HCT116 (cell line): ENCODE measurements around the gene KCNC1. TPM values are rescaled to one million over a fixed set of nuclear protein-coding genes. Genes with fewer than 3 reads are reported as not detected.

ENCODE experiments used
- ATAC-seq: fragments of 200-7000 bp; cut with Tn5 transposase; 2 replicates; pipeline ENCODE4 v1.9.1; 2020; ENCODE audit warnings: mild to moderate bottlenecking, moderate library complexity
- BruUV-seq: library from RNA; stranded (reverse); fragments of 400-500 nt; replicated peaks from 2 replicates; lab custom pipeline; 2021; lab: Mats Ljungman, UMichigan
- CTCF ChIA-PET: fragments of 300-600 bp; sonication (Branson Sonifier 250); formaldehyde crosslinking; loops from one replicate; lab custom pipeline; 2021; ENCODE audit warnings: antibody characterized with exemption; lab: Charles Lee
- POLR2A ChIA-PET: fragments of 300-600, 350-600 bp; sonication (Branson Sonifier 250); formaldehyde crosslinking; loops from one replicate; lab custom pipeline; 2021; ENCODE audit warnings: antibody characterized with exemption; lab: Charles Lee
- RAD21 ChIA-PET, 2 experiments: fragments of 300-600 bp; sonication (Branson Sonifier 250); formaldehyde crosslinking; loops; one replicate each; lab custom pipeline; 2023; ENCODE audit warnings: low total read pairs in 2 of 2; ENCODE audit not compliant: uncharacterized antibody in 2 of 2, unreplicated experiment in 2 of 2, low non-redundant PET in 1 of 2; lab: Charles Lee
- DNase-seq: peaks from one replicate; pipeline ENCODE4 v3.0.0-alpha.2; 2010; ENCODE audit warnings: low read depth, low spot score
- H2AFZ ChIP-seq: fragments of 200-600 bp; shearing (Covaris generic), sonication (generic); 2 replicates; pipeline ENCODE4 v1.6.1; 2017; ENCODE audit warnings: low read depth, mixed run types, mixed read lengths, antibody characterized with exemption, low read length; ENCODE audit not compliant: poor library complexity, severe bottlenecking
- H3K27ac ChIP-seq: 2 replicates; pipeline ENCODE4 v1.5.1; 2012; ENCODE audit warnings: low read depth, low read length
- H3K27me3 ChIP-seq: fragments of 200-600 bp; sonication (generic); 2 replicates; pipeline ENCODE4 v1.6.1; 2016; ENCODE audit warnings: mixed run types, low read length, mixed read lengths; ENCODE audit not compliant: insufficient read depth
- H3K36me3 ChIP-seq, 2 experiments: fragments of 200-500 bp in 1 of 2; fragments of 200-600 bp in 1 of 2; sonication (Bioruptor generic) in 1 of 2; sonication (generic) in 1 of 2; 2 replicates each; pipeline versions ENCODE4 v1.5.1 to v1.6.1; 2014 to 2016; ENCODE audit warnings: low read length in 2 of 2, inconsistent platforms in 1 of 2, mixed read lengths in 1 of 2, mixed run types in 1 of 2; ENCODE audit not compliant: insufficient read depth in 2 of 2, control insufficient read depth in 1 of 2
- H3K4me1 ChIP-seq, 2 experiments: fragments of 200-600 bp in 1 of 2; sonication (generic) in 1 of 2; 2 replicates each; pipeline versions ENCODE4 v1.5.1 to v1.6.1; 2012 to 2017; ENCODE audit warnings: low read length in 2 of 2, inconsistent platforms in 1 of 2, mild to moderate bottlenecking in 1 of 2, mixed read lengths in 1 of 2, mixed run types in 1 of 2, moderate library complexity in 1 of 2; ENCODE audit not compliant: insufficient read depth in 2 of 2, control insufficient read depth in 1 of 2
- H3K4me2 ChIP-seq: fragments of 200-600 bp; sonication (generic); 2 replicates; pipeline ENCODE4 v1.6.1; 2017; ENCODE audit warnings: mixed run types, low read length, mixed read lengths
- H3K4me3 ChIP-seq, 2 experiments: fragments of 200-600 bp in 1 of 2; sonication (generic) in 1 of 2; replicated peaks in 1 of 2; 2 replicates each; pipeline ENCODE4 v1.5.1; 2011 to 2016; ENCODE audit warnings: low read length in 2 of 2, control low read depth in 1 of 2, low read depth in 1 of 2, mild to moderate bottlenecking in 1 of 2, mixed read lengths in 1 of 2, mixed run types in 1 of 2
- H3K79me2 ChIP-seq: fragments of 200-600 bp; sonication (generic); 2 replicates; pipeline ENCODE4 v1.6.1; 2017; ENCODE audit warnings: mild to moderate bottlenecking, mixed run types, low read length, moderate library complexity, mixed read lengths; ENCODE audit not compliant: insufficient read depth
- H3K9ac ChIP-seq: fragments of 200-600 bp; sonication (generic); 2 replicates; pipeline ENCODE4 v1.6.1; 2016; ENCODE audit warnings: low read length, mixed read lengths
- H3K9me2 ChIP-seq: fragments of 200-600 bp; sonication (generic), shearing (Covaris generic); 2 replicates; pipeline ENCODE4 v1.6.1; 2017; ENCODE audit warnings: mixed run types, mild to moderate bottlenecking, moderate library complexity; ENCODE audit not compliant: insufficient read depth
- H3K9me3 ChIP-seq, 2 experiments: fragments of 200-500 bp in 1 of 2; fragments of 200-600 bp in 1 of 2; sonication (Bioruptor generic) in 1 of 2; sonication (generic) in 1 of 2; 2 replicates each; pipeline ENCODE4 v1.6.1; 2014 to 2017; ENCODE audit warnings: low read length in 2 of 2, mixed read lengths in 2 of 2, inconsistent platforms in 1 of 2, low read depth in 1 of 2, mild to moderate bottlenecking in 1 of 2, mixed run types in 1 of 2, moderate library complexity in 1 of 2; ENCODE audit not compliant: control insufficient read depth in 1 of 2, insufficient read depth in 1 of 2
- H4K20me1 ChIP-seq: fragments of 200-600 bp; sonication (generic), shearing (Covaris generic); 2 replicates; pipeline ENCODE4 v1.6.1; 2017; ENCODE audit warnings: mixed run types, mild to moderate bottlenecking, moderate library complexity; ENCODE audit not compliant: insufficient read depth
- CBX3 ChIP-seq: IDR thresholded peaks from 2 replicates; pipeline ENCODE4 v1.6.1; 2012; ENCODE audit warnings: low read depth
- EZH2phosphoT487 ChIP-seq: fragments of 200-600 bp; IDR thresholded peaks from 2 replicates; pipeline ENCODE4 v1.6.1; 2018; ENCODE audit warnings: antibody characterized with exemption, borderline replicate concordance
- POLR2AphosphoS5 ChIP-seq: IDR thresholded peaks from 2 replicates; pipeline ENCODE4 v1.6.1; 2011; ENCODE audit warnings: mild to moderate bottlenecking, low read depth, low read length, moderate library complexity
- RAD21 ChIP-seq: IDR thresholded peaks from 2 replicates; pipeline ENCODE4 v1.6.1; 2012; ENCODE audit warnings: low read depth, mild to moderate bottlenecking
- SIN3A ChIP-seq: IDR thresholded peaks from 2 replicates; pipeline ENCODE4 v1.6.1; 2012; ENCODE audit warnings: low read depth
- SP1 ChIP-seq: IDR thresholded peaks from 2 replicates; pipeline ENCODE4 v1.6.1; 2012; ENCODE audit warnings: low read depth
- SRF ChIP-seq: IDR thresholded peaks from 2 replicates; pipeline ENCODE4 v1.6.1; 2012; ENCODE audit warnings: low read depth
- YY1 ChIP-seq: IDR thresholded peaks from 2 replicates; pipeline ENCODE4 v1.6.1; 2011; ENCODE audit warnings: low read length, low read depth, moderate library complexity, mild to moderate bottlenecking; ENCODE audit not compliant: insufficient replicate concordance; ENCODE audit errors: extremely low read depth
- ZNF274 ChIP-seq: fragments of 200-500 bp; sonication (Bioruptor generic); IDR thresholded peaks from 2 replicates; pipeline ENCODE4 v1.6.1; 2014; ENCODE audit warnings: mild to moderate bottlenecking, low read depth, low read length, inconsistent platforms
- intact Hi-C: fragments of 100-400 bp; cut with micrococcal nuclease; formaldehyde crosslinking; loops from 2 replicates; pipeline ENCODE4 v1.10.0; 2022
- total RNA-seq: library from RNA; stranded (reverse); gene quantifications from one replicate; pipeline ENCODE4 v1.2.1, GENCODE V29; 2021; ENCODE audit not compliant: unreplicated experiment
- TF ChIP-seq, protein P1 (sequence below): IDR thresholded peaks from 2 replicates; pipeline ENCODE4 v1.6.1; 2012; ENCODE audit warnings: low read depth
- TF ChIP-seq, protein P2 (sequence below): IDR thresholded peaks from 2 replicates; pipeline ENCODE4 v1.6.1; 2012
- TF ChIP-seq, protein P3 (sequence below): IDR thresholded peaks from 2 replicates; pipeline ENCODE4 v1.6.1; 2012

The KCNC1 gene
- total RNA-seq, 1 experiment from 2014 or later: 0.12 TPM

DNA sequence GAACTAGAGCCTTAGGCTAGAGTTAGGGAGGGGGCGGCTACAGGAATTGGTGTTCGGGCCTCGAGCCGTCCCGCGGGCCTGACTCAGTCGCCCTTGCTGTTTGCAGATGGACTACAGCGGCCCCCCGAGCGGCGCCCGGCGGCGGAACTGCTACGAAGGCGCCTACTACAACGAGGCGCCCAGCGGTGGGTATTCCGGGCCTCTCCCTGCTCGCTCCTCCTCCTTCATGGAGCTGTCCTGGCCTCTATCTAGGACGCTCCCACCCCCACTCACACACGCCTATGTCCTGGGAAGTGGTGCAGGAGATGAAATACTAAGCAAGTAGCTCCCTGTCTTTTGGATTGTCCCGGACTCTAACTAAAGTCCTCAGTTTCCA is 13.8 kb upstream of the KCNC1 start:
- H2AFZ ChIP-seq: no peak overlapping the region
- H3K4me2 ChIP-seq: no peak overlapping the region
- no peak for DNase-seq
- ATAC-seq: no peak
- TF ChIP-seq, protein P1, sequence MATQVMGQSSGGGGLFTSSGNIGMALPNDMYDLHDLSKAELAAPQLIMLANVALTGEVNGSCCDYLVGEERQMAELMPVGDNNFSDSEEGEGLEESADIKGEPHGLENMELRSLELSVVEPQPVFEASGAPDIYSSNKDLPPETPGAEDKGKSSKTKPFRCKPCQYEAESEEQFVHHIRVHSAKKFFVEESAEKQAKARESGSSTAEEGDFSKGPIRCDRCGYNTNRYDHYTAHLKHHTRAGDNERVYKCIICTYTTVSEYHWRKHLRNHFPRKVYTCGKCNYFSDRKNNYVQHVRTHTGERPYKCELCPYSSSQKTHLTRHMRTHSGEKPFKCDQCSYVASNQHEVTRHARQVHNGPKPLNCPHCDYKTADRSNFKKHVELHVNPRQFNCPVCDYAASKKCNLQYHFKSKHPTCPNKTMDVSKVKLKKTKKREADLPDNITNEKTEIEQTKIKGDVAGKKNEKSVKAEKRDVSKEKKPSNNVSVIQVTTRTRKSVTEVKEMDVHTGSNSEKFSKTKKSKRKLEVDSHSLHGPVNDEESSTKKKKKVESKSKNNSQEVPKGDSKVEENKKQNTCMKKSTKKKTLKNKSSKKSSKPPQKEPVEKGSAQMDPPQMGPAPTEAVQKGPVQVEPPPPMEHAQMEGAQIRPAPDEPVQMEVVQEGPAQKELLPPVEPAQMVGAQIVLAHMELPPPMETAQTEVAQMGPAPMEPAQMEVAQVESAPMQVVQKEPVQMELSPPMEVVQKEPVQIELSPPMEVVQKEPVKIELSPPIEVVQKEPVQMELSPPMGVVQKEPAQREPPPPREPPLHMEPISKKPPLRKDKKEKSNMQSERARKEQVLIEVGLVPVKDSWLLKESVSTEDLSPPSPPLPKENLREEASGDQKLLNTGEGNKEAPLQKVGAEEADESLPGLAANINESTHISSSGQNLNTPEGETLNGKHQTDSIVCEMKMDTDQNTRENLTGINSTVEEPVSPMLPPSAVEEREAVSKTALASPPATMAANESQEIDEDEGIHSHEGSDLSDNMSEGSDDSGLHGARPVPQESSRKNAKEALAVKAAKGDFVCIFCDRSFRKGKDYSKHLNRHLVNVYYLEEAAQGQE: no peak
- TF ChIP-seq SIN3A: no peak
- no peak for TF ChIP-seq SRF
- TF ChIP-seq, protein P2, sequence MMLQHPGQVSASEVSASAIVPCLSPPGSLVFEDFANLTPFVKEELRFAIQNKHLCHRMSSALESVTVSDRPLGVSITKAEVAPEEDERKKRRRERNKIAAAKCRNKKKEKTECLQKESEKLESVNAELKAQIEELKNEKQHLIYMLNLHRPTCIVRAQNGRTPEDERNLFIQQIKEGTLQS: no peak
- no peak for TF ChIP-seq POLR2AphosphoS5
- no peak for TF ChIP-seq CBX3
- TF ChIP-seq, protein P3, sequence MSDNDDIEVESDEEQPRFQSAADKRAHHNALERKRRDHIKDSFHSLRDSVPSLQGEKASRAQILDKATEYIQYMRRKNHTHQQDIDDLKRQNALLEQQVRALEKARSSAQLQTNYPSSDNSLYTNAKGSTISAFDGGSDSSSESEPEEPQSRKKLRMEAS: no peak
- no peak for TF ChIP-seq EZH2phosphoT487
- no peak for TF ChIP-seq SP1
- no peak for TF ChIP-seq ZNF274
- no peak for TF ChIP-seq RAD21
- TF ChIP-seq YY1: no peak
- H3K9me3 ChIP-seq: no peaks in the 10 kb centered on the region
- POLR2A ChIA-PET: interaction anchor here (0.6 kb wide), 1 partner anchor 429 kb away, joined by 3 read pairs; no protein-coding TSS in a partner anchor
- BruUV-seq: no TSS peak
- CTCF ChIA-PET: interaction anchor here (0.7 to 3.4 kb wide), 3 partner anchors 10 to 258 kb away, joined by 3 to 18 read pairs (median 3); no protein-coding TSS in a partner anchor
- H3K36me3 ChIP-seq: no peaks in the 10 kb centered on the region
- intact Hi-C loops: no loop called here
- peaks cover 2 to 10% of the 10 kb centered on the region in 2 experiments; a peak in 3 of 4 replicates for H3K4me1 ChIP-seq
- no peaks in the 10 kb centered on the region for H3K9me2 ChIP-seq
- no peak overlapping the region for H3K27ac ChIP-seq
- no peak overlapping the region for H3K4me3 ChIP-seq
- H4K20me1 ChIP-seq: no peaks in the 10 kb centered on the region
- H3K9ac ChIP-seq: no peak overlapping the region
- RAD21 ChIA-PET: no interaction called here
- peaks cover 17% of the 10 kb centered on the region; the same call in 1 of the 2 replicates for H3K27me3 ChIP-seq
- H3K79me2 ChIP-seq: no peaks in the 10 kb centered on the region
